ENCODE results near the gene ARHGEF7. TPM values are rescaled to one million over a fixed set of nuclear protein-coding genes. Genes with fewer than 3 reads are reported as not detected.
A peak's percentile ranks its signal among the peaks of the same experiment; 100 is the strongest.

Gene ARHGEF7
- total RNA-seq, 1 experiment from 2014 or later = 47.3 TPM

GRCh38 chr13:111203736-111204389, 88.8 kb downstream of the ARHGEF7 start (continued):
- TF ChIP-seq ZNF281 (CRISPR knock-in tag; IDR thresholded peaks at IDR 0.05) (no peak), PRRX2 (CRISPR knock-in tag; IDR thresholded peaks at IDR 0.05) (no peak), CREM (CRISPR knock-in tag; IDR thresholded peaks at IDR 0.05) (no peak), CBFB (CRISPR knock-in tag; IDR thresholded peaks at IDR 0.05; ENCODE audit: low read depth) (no peak), ATF6 (CRISPR knock-in tag; IDR thresholded peaks at IDR 0.05) (no peak)

- peak; percentile 77 for ATAC-seq
- POLR2A ChIA-PET = no interaction called here
- CTCF ChIA-PET = interaction anchor here (0.6 to 1.8 kb wide), 6 partner anchors 10 to 1565 kb away, joined by 3 to 7 read pairs (median 3); no protein-coding TSS in a partner anchor
- Mint-ChIP-seq H3K27ac (peak overlapping the region; percentile 97), H3K36me3 (peaks cover 12% of the 10 kb centered on the region), H3K4me1 (peaks cover 73% of the 10 kb centered on the region), H3K9me3 (no peaks in the 10 kb centered on the region), H3K4me3 (peak overlapping the region; percentile 50), H3K27me3 (ENCODE audit: low read depth) (no peaks in the 10 kb centered on the region)
- DNase-seq (ENCODE audit: low spot score) = peak; percentile 56
- TF ChIP-seq ZBTB21 (CRISPR knock-in tag; IDR thresholded peaks at IDR 0.05; ENCODE audit: borderline replicate concordance) = no peak
- no peak for TF ChIP-seq PREB (CRISPR knock-in tag; IDR thresholded peaks at IDR 0.05; ENCODE audit: borderline replicate concordance)
- TF ChIP-seq ERG (CRISPR knock-in tag; IDR thresholded peaks at IDR 0.05) = no peak
- TF ChIP-seq NFYB (CRISPR knock-in tag; conservative IDR thresholded peaks at IDR 0.05; ENCODE audit: low read depth) = no peak
- no peak for TF ChIP-seq ZNF219 (CRISPR knock-in tag; IDR thresholded peaks at IDR 0.05; ENCODE audit: borderline replicate concordance)
- TF ChIP-seq EMX1 (CRISPR knock-in tag; IDR thresholded peaks at IDR 0.05) = no peak
- TF ChIP-seq HMGA2 (CRISPR knock-in tag; IDR thresholded peaks at IDR 0.05) = no peak
- TF ChIP-seq JAZF1 (CRISPR knock-in tag; IDR thresholded peaks at IDR 0.05) = no peak
- no peak for TF ChIP-seq SP1 (CRISPR knock-in tag; conservative IDR thresholded peaks at IDR 0.05)
- TF ChIP-seq ZNF317 (CRISPR knock-in tag; IDR thresholded peaks at IDR 0.05; ENCODE audit: borderline replicate concordance, low read depth) = no peak
- no peak for TF ChIP-seq ELF4 (CRISPR knock-in tag; IDR thresholded peaks at IDR 0.05; ENCODE audit: low read depth)
- no peak for TF ChIP-seq GRHL2 (CRISPR knock-in tag; IDR thresholded peaks at IDR 0.05; ENCODE audit: insufficient replicate concordance, severe bottlenecking)
- no peak for TF ChIP-seq TEAD4 (CRISPR knock-in tag; IDR thresholded peaks at IDR 0.05)
- no peak for TF ChIP-seq E2F4 (CRISPR knock-in tag; IDR thresholded peaks at IDR 0.05; ENCODE audit: borderline replicate concordance, low read depth)
- TF ChIP-seq USF1 (CRISPR knock-in tag; IDR thresholded peaks at IDR 0.05) = no peak
- TF ChIP-seq AR (CRISPR knock-in tag; IDR thresholded peaks at IDR 0.05) = no peak
- TF ChIP-seq ZMAT4 (CRISPR knock-in tag; IDR thresholded peaks at IDR 0.05) = no peak
Observed at GRCh38 chr13:111204438-111205177, 89.5 kb downstream of the ARHGEF7 start.
